HG02763 (cell line): Measurements from ENCODE around the gene USH2A.
"Not testable (repeated sequence)": the region's sequence is repeated elsewhere in the genome, so short reads cannot be mapped to it uniquely, and the experiment has no call there.

Source experiments
- ATAC-seq: cut with Tn5 transposase; IDR thresholded peaks from one replicate; pipeline ENCODE4 v1.9.1; 2021; ENCODE audit warnings: mild to moderate bottlenecking, moderate library complexity; ENCODE audit not compliant: unreplicated experiment

Gene USH2A

GRCh38 chr1:216205176-216205575 lies 218.1 kb downstream of the USH2A start:
- ATAC-seq = no peak

- ATAC-seq = no peak
Observed at GRCh38 chr1:216201946-216202345, 221.3 kb downstream of the USH2A start.

GRCh38 chr1:216200941-216201340 lies 222.3 kb downstream of the USH2A start:
- ATAC-seq = no peak

- ATAC-seq = no peak
Observed at GRCh38 chr1:216194721-216195120, 228.5 kb downstream of the USH2A start.

GRCh38 chr1:216193839-216194443 lies 229.3 kb downstream of the USH2A start:
- ATAC-seq = no peak

- ATAC-seq = no peak
Observed at GRCh38 chr1:216190438-216190837, 232.8 kb downstream of the USH2A start.

GRCh38 chr1:216186816-216187215 lies 236.4 kb downstream of the USH2A start:
- no peak for ATAC-seq

GRCh38 chr1:216186141-216186540 lies 237.1 kb downstream of the USH2A start:
- ATAC-seq = no peak

- no peak for ATAC-seq
Observed at GRCh38 chr1:216184126-216184680, 239.0 kb downstream of the USH2A start.

GRCh38 chr1:216183454-216183853 lies 239.8 kb downstream of the USH2A start:
- ATAC-seq = no peak

GRCh38 chr1:216183007-216183406 lies 240.2 kb downstream of the USH2A start:
- ATAC-seq = no peak

- ATAC-seq = no peak
Observed at GRCh38 chr1:216181590-216181989, 241.7 kb downstream of the USH2A start.

- no peak for ATAC-seq
Observed at GRCh38 chr1:216178281-216178680, 245.0 kb downstream of the USH2A start.

GRCh38 chr1:216176970-216177369 lies 246.3 kb downstream of the USH2A start:
- no peak for ATAC-seq

GRCh38 chr1:216175714-216176113 lies 247.5 kb downstream of the USH2A start:
- ATAC-seq = no peak

GRCh38 chr1:216173376-216173995 lies 249.8 kb downstream of the USH2A start:
- no peak for ATAC-seq

GRCh38 chr1:216169351-216169750 lies 253.9 kb downstream of the USH2A start:
- no peak for ATAC-seq

- ATAC-seq = no peak
Observed at GRCh38 chr1:216168546-216168945, 254.7 kb downstream of the USH2A start.

GRCh38 chr1:216154063-216154462 lies 269.2 kb downstream of the USH2A start:
- no peak for ATAC-seq

GRCh38 chr1:216153130-216153529 lies 270.1 kb downstream of the USH2A start:
- no peak for ATAC-seq

GRCh38 chr1:216145451-216146018 lies 277.7 kb downstream of the USH2A start:
- not testable (repeated sequence) for ATAC-seq
